HepG2 (cell line): ENCODE measurements around the gene SS18L1. TPM values are rescaled to one million over a fixed set of nuclear protein-coding genes. Genes with fewer than 3 reads are reported as not detected.

Experiments used
- ATAC-seq: fragments of 200-7000 bp; cut with Tn5 transposase; 3 replicates; pipeline ENCODE4 v1.9.1; 2020; ENCODE audit warnings: mild to moderate bottlenecking, moderate library complexity
- BruUV-seq: library from RNA; stranded (reverse); fragments of 400-500 nt; replicated peaks from 2 replicates; lab custom pipeline; 2021; lab: Mats Ljungman, UMichigan
- CTCF ChIA-PET: fragments of 300-600 bp; formaldehyde crosslinking; extraction: SDS; loops from one replicate; lab custom pipeline; 2021; ENCODE audit warnings: low total read pairs, inconsistent platforms, low intra/inter-chr PET ratio; lab: Yijun Ruan, JAX
- POLR2A ChIA-PET: fragments of 350-600 bp; sonication (Branson Sonifier 250); formaldehyde crosslinking; loops from one replicate; lab custom pipeline; 2020; ENCODE audit warnings: antibody characterized with exemption, inconsistent platforms; lab: Yijun Ruan, JAX
- DNase-seq: peaks from one replicate; pipeline ENCODE4 v3.0.0-alpha.2; 2015; ENCODE audit warnings: low spot score
- FAIRE-seq: peaks from 3 replicates; lab custom pipeline; 2011; peaks lifted over from hg19 to GRCh38; lab: Jason Lieb, UNC
- H2AFZ ChIP-seq: one replicate; pipeline ENCODE4 v1.6.1; 2011; ENCODE audit warnings: low read length, inconsistent platforms
- H3K27ac ChIP-seq: fragments of 300-600 bp; 3 replicates; pipeline ENCODE4 v1.8.0; 2011; ENCODE audit warnings: mixed run types, mild to moderate bottlenecking, mixed read lengths, low read length, inconsistent platforms; ENCODE audit not compliant: insufficient read depth; ENCODE audit errors: extremely low read length
- H3K27me3 ChIP-seq, 2 experiments: fragments of 200-600 bp in 1 of 2; 2 replicates in 1 of 2; 3 replicates in 1 of 2; pipeline versions ENCODE4 v1.6.0 to v1.8.0; 2011; ENCODE audit warnings: low read length in 2 of 2, mild to moderate bottlenecking in 2 of 2, moderate library complexity in 2 of 2, inconsistent platforms in 1 of 2; ENCODE audit not compliant: insufficient read depth in 2 of 2, control insufficient read depth in 1 of 2
- H3K36me3 ChIP-seq, 2 experiments: fragments of 200-600 bp in 1 of 2; replicated peaks in 1 of 2; 2 replicates in 1 of 2; 3 replicates in 1 of 2; pipeline versions ENCODE4 v1.5.1 to v1.8.0; 2011; ENCODE audit warnings: low read length in 2 of 2, inconsistent platforms in 1 of 2; ENCODE audit not compliant: insufficient read depth in 2 of 2, control insufficient read depth in 1 of 2
- H3K4me1 ChIP-seq: 2 replicates; pipeline ENCODE4 v1.5.1; 2012; ENCODE audit warnings: low read length, inconsistent platforms; ENCODE audit not compliant: insufficient read depth
- H3K4me2 ChIP-seq: 2 replicates; pipeline ENCODE4 v1.6.0; 2011; ENCODE audit warnings: low read depth, low read length, inconsistent platforms
- H3K4me3 ChIP-seq, 3 experiments: fragments of 200-600 bp in 1 of 3; sonication (generic), shearing (Covaris generic) in 1 of 3; replicated peaks in 1 of 3; 2 replicates each; pipeline ENCODE4 v1.5.1; 2011 to 2016; ENCODE audit warnings: low read length in 3 of 3, inconsistent platforms in 2 of 3, low read depth in 2 of 3, mild to moderate bottlenecking in 2 of 3, control low read depth in 1 of 3, mixed read lengths in 1 of 3; ENCODE audit not compliant: insufficient read depth in 1 of 3
- H3K79me2 ChIP-seq: one replicate; pipeline ENCODE4 v1.6.1; 2011; ENCODE audit warnings: low read length, inconsistent platforms; ENCODE audit not compliant: insufficient read depth
- H3K9ac ChIP-seq: 2 replicates; pipeline ENCODE4 v1.6.0; 2011; ENCODE audit warnings: mild to moderate bottlenecking, low read depth, low read length, inconsistent platforms; ENCODE audit not compliant: insufficient read depth
- H3K9me3 ChIP-seq: 2 replicates; pipeline ENCODE4 v1.5.1; 2012; ENCODE audit warnings: mild to moderate bottlenecking, low read length
- H4K20me1 ChIP-seq: 2 replicates; pipeline ENCODE4 v1.6.0; 2011; ENCODE audit warnings: inconsistent platforms, mild to moderate bottlenecking, low read length, moderate library complexity; ENCODE audit not compliant: insufficient read depth
- ETV5 ChIP-seq: IDR thresholded peaks from 2 replicates; pipeline ENCODE4 v1.6.1; 2018; ENCODE audit warnings: missing biosample characterization, missing genetic modification reagents, inconsistent platforms, borderline replicate concordance
- GFI1 ChIP-seq: sonication (generic); formaldehyde crosslinking; IDR thresholded peaks from 2 replicates; pipeline ENCODE4 v1.5.0; 2020; ENCODE audit warnings: missing genetic modification reagents, mild to moderate bottlenecking, borderline replicate concordance
- ZNF256 ChIP-seq: sonication (generic); formaldehyde crosslinking; conservative IDR thresholded peaks from 2 replicates; pipeline ENCODE4 v1.4.0; 2020; ENCODE audit warnings: missing genetic modification reagents
- ZNF547 ChIP-seq: sonication (generic); formaldehyde crosslinking; IDR thresholded peaks from 2 replicates; pipeline ENCODE4 v1.5.1; 2020; ENCODE audit warnings: mild to moderate bottlenecking, missing genetic modification reagents
- ZNF556 ChIP-seq: sonication (generic); formaldehyde crosslinking; IDR thresholded peaks from 2 replicates; pipeline ENCODE4 v1.4.0; 2020; ENCODE audit warnings: mild to moderate bottlenecking, missing genetic modification reagents, borderline replicate concordance
- ZNF740 ChIP-seq: sonication (generic); formaldehyde crosslinking; IDR thresholded peaks from 2 replicates; pipeline ENCODE4 v1.4.0; 2020; ENCODE audit warnings: missing genetic modification reagents
- WGBS: methylation state at CpG from one replicate; pipeline ENCODE4 v1.1.6; 2017; ENCODE audit warnings: low lambda C conversion rate; 5-methylcytosine and 5-hydroxymethylcytosine counted together
- in situ Hi-C: cut with HindIII; loops from 2 replicates; pipeline ENCODE4 v1.10.0; 2017; ENCODE audit warnings: low pct_unique_long_range_greater_than_20kb; ENCODE audit not compliant: extremely low pct_ligation_motif_present
- intact Hi-C: fragments of 100-400 bp; cut with micrococcal nuclease; formaldehyde crosslinking; loops from one replicate; pipeline ENCODE4 v1.10.0; 2022; ENCODE audit not compliant: unreplicated experiment
- polyA plus RNA-seq, 8 experiments: library from polyadenylated mRNA; depleted of rRNA in 3 of 8; stranded (reverse) in 7 of 8; unstranded in 1 of 8; fragments of >200 nt; fragmentation: Illumina TruSeq in 4 of 8; extraction: Trizol in 4 of 8; gene quantifications; 2 replicates each; pipeline versions ENCODE4 v1.2.1 to v1.2.3, GENCODE V29; 2011 to 2016; ENCODE audit warnings: low read depth in 4 of 8, missing spikeins in 1 of 8, mixed read lengths in 1 of 8; ENCODE audit not compliant: insufficient read depth in 1 of 8
- total RNA-seq, 5 experiments: library from RNA; depleted of rRNA; stranded (reverse); fragments of >200 nt; fragmentation: Illumina TruSeq; extraction: Trizol; gene quantifications; 2 replicates each; pipeline ENCODE4 v1.2.3, GENCODE V29; 2016; ENCODE audit warnings: low read depth in 1 of 5
- TF ChIP-seq, protein P1 (sequence below): sonication (generic); formaldehyde crosslinking; conservative IDR thresholded peaks from 2 replicates; pipeline ENCODE4 v1.5.0; 2020; ENCODE audit warnings: missing genetic modification reagents
- TF ChIP-seq, protein P2 (sequence below): IDR thresholded peaks from 2 replicates; pipeline ENCODE4 v1.6.1; 2016; ENCODE audit warnings: low read depth

The SS18L1 gene
- total and polyA plus RNA-seq, 2 of the 13 experiments (the other 11 are each of a cell fraction or from before 2014, with no cell fraction given) = 17.8 to 27.6 TPM

DNA sequence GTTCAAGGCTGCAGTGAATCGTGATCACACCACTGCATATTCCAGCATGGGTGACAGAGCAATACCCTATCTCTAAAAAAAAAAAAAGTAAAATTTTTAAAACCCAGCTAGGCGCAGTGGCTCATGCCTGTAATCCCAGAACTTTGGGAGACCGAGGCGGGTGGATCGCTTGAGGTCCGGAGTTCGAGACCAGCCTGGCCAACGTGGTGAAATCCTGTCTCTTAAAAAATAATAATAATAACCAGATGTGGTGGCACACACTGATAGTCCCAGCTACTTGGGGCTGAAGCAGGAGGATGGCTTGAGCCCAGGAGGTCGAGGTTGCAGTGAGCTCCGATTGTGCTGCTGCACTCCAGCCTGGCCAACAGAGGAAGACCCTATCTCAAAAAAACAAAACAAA lies 52.7 kb downstream of the SS18L1 start:
- Histone ChIP-seq H3K27ac (no peak overlapping the region), H3K4me1 (no peaks in the 10 kb centered on the region), H4K20me1 (no peaks in the 10 kb centered on the region), H3K9me3 (no peaks in the 10 kb centered on the region), H3K4me3 (no peak overlapping the region), H3K36me3 (peaks cover 38 to 57% of the 10 kb centered on the region in 2 experiments), H3K79me2 (peaks cover 2% of the 10 kb centered on the region), H2AFZ (no peak overlapping the region), H3K27me3 (no peaks in the 10 kb centered on the region), H3K4me2 (no peak overlapping the region), H3K9ac (no peak overlapping the region)
- WGBS = 96% methylated on average over 10 of the region's 10 CpGs
- no peak for TF ChIP-seq ZNF547 (CRISPR knock-in tag)
- TF ChIP-seq, protein P1, sequence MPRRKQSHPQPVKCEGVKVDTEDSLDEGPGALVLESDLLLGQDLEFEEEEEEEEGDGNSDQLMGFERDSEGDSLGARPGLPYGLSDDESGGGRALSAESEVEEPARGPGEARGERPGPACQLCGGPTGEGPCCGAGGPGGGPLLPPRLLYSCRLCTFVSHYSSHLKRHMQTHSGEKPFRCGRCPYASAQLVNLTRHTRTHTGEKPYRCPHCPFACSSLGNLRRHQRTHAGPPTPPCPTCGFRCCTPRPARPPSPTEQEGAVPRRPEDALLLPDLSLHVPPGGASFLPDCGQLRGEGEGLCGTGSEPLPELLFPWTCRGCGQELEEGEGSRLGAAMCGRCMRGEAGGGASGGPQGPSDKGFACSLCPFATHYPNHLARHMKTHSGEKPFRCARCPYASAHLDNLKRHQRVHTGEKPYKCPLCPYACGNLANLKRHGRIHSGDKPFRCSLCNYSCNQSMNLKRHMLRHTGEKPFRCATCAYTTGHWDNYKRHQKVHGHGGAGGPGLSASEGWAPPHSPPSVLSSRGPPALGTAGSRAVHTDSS (CRISPR knock-in tag) = no peak
- no peak for TF ChIP-seq ETV5 (CRISPR knock-in tag)
- TF ChIP-seq ZNF556 (CRISPR knock-in tag) = no peak
- TF ChIP-seq ZNF256 (CRISPR knock-in tag) = no peak
- TF ChIP-seq ZNF740 (CRISPR knock-in tag) = no peak
- TF ChIP-seq GFI1 (CRISPR knock-in tag) = no peak
- TF ChIP-seq, protein P2, sequence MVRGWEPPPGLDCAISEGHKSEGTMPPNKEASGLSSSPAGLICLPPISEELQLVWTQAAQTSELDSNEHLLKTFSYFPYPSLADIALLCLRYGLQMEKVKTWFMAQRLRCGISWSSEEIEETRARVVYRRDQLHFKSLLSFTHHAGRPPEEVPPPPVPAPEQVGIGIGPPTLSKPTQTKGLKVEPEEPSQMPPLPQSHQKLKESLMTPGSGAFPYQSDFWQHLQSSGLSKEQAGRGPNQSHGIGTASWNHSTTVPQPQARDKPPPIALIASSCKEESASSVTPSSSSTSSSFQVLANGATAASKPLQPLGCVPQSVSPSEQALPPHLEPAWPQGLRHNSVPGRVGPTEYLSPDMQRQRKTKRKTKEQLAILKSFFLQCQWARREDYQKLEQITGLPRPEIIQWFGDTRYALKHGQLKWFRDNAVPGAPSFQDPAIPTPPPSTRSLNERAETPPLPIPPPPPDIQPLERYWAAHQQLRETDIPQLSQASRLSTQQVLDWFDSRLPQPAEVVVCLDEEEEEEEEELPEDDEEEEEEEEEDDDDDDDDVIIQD (CRISPR knock-in tag) = no peak
- DNase-seq (no peak), ATAC-seq (no peak), FAIRE-seq (no peak)
- BruUV-seq = no TSS peak
- ChIA-PET CTCF (no interaction called here), POLR2A (no interaction called here)
- in situ Hi-C loops (no loop called here), intact Hi-C loops (no loop called here)
